ENCODE measurements around the gene CYP2C19.
"Not testable (repeated sequence)": the region's sequence is repeated elsewhere in the genome, so short reads cannot be mapped to it uniquely, and the experiment has no call there.

The CYP2C19 gene

DNA sequence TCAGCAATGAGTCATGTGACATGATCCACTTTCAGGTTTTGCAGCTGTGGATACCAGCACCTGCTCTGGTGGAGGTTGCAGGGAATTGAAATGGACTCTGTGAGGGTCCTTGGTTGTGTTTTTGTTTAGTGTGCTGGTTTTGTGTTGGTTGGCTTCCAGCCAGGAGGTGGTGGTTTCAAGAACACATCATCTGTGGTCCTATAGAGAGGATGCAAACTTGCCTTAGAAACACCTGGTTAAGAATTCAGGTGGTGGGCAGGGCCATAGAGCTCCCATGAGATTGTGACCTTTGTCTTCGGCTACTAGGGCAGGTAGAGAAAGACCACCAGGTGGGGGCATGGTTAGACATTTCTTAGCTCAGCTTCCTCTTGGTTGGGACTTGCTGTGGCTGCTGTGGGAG, 116.7 kb downstream of the CYP2C19 start:
- no peak for DNase-seq (ENCODE audit: low spot score)

DNA sequence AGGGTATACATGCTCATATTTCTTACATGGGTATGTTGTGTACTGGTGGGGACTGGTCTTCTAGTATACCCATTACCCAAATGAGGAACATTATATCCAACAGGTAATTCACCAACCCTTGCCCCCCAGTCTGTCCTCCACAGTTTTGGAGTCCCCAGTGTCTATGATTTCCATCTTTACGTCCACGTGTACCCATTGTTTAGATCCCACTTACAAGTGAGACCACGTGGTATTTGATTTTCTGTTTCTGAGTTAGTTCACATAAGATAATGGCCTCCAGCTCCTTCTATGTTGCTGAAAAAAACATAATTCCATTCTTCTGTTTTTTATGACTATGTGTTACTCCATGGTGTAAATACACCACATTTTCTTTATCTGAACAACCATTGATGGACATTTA, 126.6 kb downstream of the CYP2C19 start:
- DNase-seq (ENCODE audit: low spot score) = no peak

DNA sequence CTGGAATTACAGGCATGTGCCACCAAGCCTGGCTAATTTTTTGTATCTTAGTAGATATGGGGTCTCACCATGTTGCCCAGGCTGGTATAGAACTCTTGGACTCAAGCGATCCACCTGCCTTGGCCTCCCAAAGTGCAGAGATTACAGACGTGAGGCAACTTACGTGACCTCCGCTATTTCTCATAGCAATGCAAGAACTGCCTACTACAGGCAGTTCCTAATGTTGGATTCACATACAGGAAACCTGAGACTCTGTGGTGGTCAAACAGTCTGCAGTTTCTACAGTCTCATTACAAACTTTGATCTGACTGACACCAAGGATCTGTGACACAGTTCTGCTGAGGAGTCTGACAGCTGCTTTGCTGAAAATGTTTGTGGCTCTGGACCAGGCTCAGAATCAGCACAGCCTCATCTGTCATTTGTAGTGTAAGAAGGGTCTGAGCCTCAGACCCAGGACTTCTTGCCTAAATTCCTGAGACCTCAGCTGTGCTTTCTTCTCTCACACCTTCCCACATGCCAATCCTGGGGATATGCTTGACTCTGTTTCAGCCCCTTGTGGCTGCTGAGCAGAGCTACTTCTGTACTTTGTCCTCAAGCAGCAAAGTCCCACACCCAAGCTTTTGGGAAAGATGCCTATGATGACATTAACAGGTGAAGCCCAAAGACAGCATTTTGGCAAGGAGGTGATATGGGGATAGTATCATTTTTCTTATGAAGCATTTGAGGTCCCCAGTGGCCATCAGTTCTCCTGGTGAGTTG, 128.0 kb downstream of the CYP2C19 start:
- DNase-seq (ENCODE audit: low spot score) = no peak

DNA sequence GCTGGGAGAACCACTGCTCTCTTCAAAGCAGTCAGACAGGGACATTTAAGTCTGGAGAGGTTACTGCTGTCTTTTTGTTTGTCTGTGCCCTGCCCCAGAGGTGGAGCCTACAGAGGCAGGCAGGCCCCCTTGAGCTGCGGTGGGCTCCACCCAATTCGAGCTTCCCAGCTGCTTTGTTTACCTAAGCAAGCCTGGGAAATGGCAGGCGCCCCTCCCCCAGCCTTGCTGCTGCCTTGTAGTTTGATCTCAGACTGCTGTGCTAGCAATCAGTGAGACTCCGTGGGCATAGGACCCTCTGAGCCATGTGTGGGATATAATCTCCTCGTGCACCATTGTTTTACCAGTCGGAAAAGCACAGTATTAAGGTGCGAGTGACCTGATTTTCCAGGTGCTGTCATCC, 135.9 kb downstream of the CYP2C19 start:
- not testable (repeated sequence) for DNase-seq (ENCODE audit: low spot score)

DNA sequence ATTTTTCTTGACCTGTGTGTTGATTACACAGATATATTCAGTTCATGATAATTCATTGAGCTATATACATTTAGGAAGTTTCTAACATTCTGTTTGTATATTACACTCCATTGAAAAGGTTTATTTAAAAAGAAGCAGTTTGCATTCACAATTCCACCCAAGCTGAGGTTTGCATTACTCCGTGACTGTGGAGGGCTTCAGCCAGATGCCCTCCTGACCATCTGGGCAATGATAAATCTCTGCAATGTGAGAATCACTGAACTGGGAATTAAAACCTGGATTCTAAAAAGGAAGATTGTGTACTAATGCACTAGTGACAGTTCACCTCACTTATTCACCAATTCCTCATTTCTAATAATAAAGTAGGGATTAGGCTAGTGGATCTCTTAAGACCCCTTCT, 139.6 kb downstream of the CYP2C19 start:
- no peak for DNase-seq (ENCODE audit: low spot score)

DNA sequence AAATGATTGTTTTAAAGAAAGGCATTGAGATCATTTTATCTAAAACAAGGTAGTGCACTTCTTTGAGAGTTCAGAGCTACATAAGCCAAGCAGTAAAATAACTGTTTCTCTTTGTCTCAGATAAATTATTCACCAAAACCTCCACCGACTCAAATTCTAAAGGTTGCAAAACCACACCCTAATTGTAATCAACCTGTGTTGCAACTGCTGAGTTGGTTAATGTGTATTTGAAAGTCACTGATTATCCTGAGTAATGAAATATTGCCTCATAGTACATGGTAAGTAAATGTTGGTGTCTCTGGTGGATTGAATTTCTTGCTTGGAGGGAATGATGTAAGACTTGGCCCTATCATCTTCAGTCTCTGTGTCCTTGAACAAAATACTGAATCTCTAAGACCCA, 140.1 kb downstream of the CYP2C19 start:
- no peak for DNase-seq (ENCODE audit: low spot score)
